Keratinocyte (primary cell): ENCODE results near the gene RRP7A. TPM values are rescaled to one million over a fixed set of nuclear protein-coding genes. Genes with fewer than 3 reads are reported as not detected.

Experiments
- DNase-seq: peaks from one replicate; pipeline ENCODE4 v3.0.0-alpha.2; 2011; ENCODE audit warnings: low read depth, missing footprints, low spot score
- FAIRE-seq: peaks from 2 replicates; lab custom pipeline; 2011; peaks lifted over from hg19 to GRCh38; lab: Jason Lieb, UNC
- H2AFZ ChIP-seq: 2 replicates; pipeline ENCODE4 v1.6.0; 2012; ENCODE audit warnings: low read length, control low read depth, inconsistent platforms; ENCODE audit not compliant: control insufficient read depth
- H3K27ac ChIP-seq: 2 replicates; pipeline ENCODE4 v1.5.1; 2011; ENCODE audit warnings: low read length; ENCODE audit not compliant: control insufficient read depth, insufficient read depth
- H3K27me3 ChIP-seq: 3 replicates; pipeline ENCODE4 v1.6.0; 2011; ENCODE audit warnings: low read length; ENCODE audit not compliant: control insufficient read depth, insufficient read depth; ENCODE audit errors: extremely low read depth
- H3K36me3 ChIP-seq, 2 experiments: 2 replicates in 1 of 2; 3 replicates in 1 of 2; pipeline ENCODE4 v1.5.1; 2011; ENCODE audit warnings: low read length in 2 of 2, mild to moderate bottlenecking in 1 of 2; ENCODE audit not compliant: control insufficient read depth in 2 of 2, insufficient read depth in 2 of 2; ENCODE audit errors: extremely low read depth in 1 of 2
- H3K4me1 ChIP-seq: 3 replicates; pipeline ENCODE4 v1.5.1; 2011; ENCODE audit warnings: low read length; ENCODE audit not compliant: control insufficient read depth, insufficient read depth; ENCODE audit errors: extremely low read depth
- H3K4me2 ChIP-seq: 3 replicates; pipeline ENCODE4 v1.6.0; 2011; ENCODE audit warnings: low read depth, low read length; ENCODE audit not compliant: control insufficient read depth, insufficient read depth; ENCODE audit errors: extremely low read depth
- H3K4me3 ChIP-seq, 3 experiments: fragments of 200-600 bp in 1 of 3; sonication (generic) in 1 of 3; 2 replicates in 2 of 3; 3 replicates in 1 of 3; pipeline ENCODE4 v1.5.1; 2011 to 2016; ENCODE audit warnings: low read length in 3 of 3, mild to moderate bottlenecking in 3 of 3, control low read depth in 2 of 3, inconsistent platforms in 1 of 3, low read depth in 1 of 3, mixed read lengths in 1 of 3, mixed run types in 1 of 3, moderate library complexity in 1 of 3; ENCODE audit not compliant: control insufficient read depth in 2 of 3, insufficient read depth in 2 of 3; ENCODE audit errors: extremely low read depth in 1 of 3
- H3K79me2 ChIP-seq: 2 replicates; pipeline ENCODE4 v1.6.0; 2012; ENCODE audit warnings: low read length; ENCODE audit not compliant: control insufficient read depth, insufficient read depth
- H3K9ac ChIP-seq: 3 replicates; pipeline ENCODE4 v1.6.0; 2011; ENCODE audit warnings: low read length; ENCODE audit not compliant: control insufficient read depth, insufficient read depth; ENCODE audit errors: extremely low read depth
- H3K9me1 ChIP-seq: 3 replicates; pipeline ENCODE4 v1.6.0; 2011; ENCODE audit warnings: low read length; ENCODE audit not compliant: control insufficient read depth, insufficient read depth; ENCODE audit errors: extremely low read depth
- H3K9me3 ChIP-seq: 2 replicates; pipeline ENCODE4 v1.5.1; 2012; ENCODE audit warnings: low read depth, low read length; ENCODE audit not compliant: control insufficient read depth
- H4K20me1 ChIP-seq: 3 replicates; pipeline ENCODE4 v1.6.0; 2011; ENCODE audit warnings: low read length; ENCODE audit not compliant: control insufficient read depth, insufficient read depth; ENCODE audit errors: extremely low read depth
- CTCF ChIP-seq, 3 experiments: IDR thresholded peaks in 1 of 3; conservative IDR thresholded peaks in 1 of 3; optimal IDR thresholded peaks in 1 of 3; 2 replicates in 2 of 3; 3 replicates in 1 of 3; pipeline versions ENCODE3 to v1.5.1; 2011; ENCODE audit warnings: low read length in 3 of 3, mild to moderate bottlenecking in 3 of 3, moderate library complexity in 2 of 3, control low read depth in 1 of 3, inconsistent platforms in 1 of 3; ENCODE audit not compliant: insufficient read depth in 2 of 3; ENCODE audit errors: extremely low read depth in 1 of 3
- EZH2 ChIP-seq: IDR thresholded peaks from one replicate; pipeline ENCODE4 v1.6.1; 2012; ENCODE audit warnings: inconsistent platforms, mild to moderate bottlenecking, low read length, moderate library complexity
- dilution Hi-C: fragments of 300-500 bp; cut with MboI; formaldehyde crosslinking; loops from one replicate; pipeline ENCODE4 v1.7.0; 2020; ENCODE audit warnings: low sequenced_read_pairs; ENCODE audit not compliant: extremely low pct_ligation_motif_present
- polyA plus RNA-seq, 5 experiments: library from polyadenylated mRNA; depleted of rRNA in 3 of 5; stranded (reverse) in 3 of 5; stranded (forward) in 1 of 5; unstranded in 1 of 5; fragments of >200 nt; gene quantifications; 1 replicate in 1 of 5; 2 replicates in 3 of 5; 3 replicates in 1 of 5; pipeline versions ENCODE4 v1.2.1 to v1.2.3, GENCODE V29; 2011 to 2012; ENCODE audit warnings: missing spikeins in 2 of 5, low read depth in 1 of 5, low replicate concordance in 1 of 5

The RRP7A gene
- polyA plus RNA-seq, 1 donor (not counting 4 experiments of a cell fraction or from before 2014, with no cell fraction given): 30.2 TPM

DNA sequence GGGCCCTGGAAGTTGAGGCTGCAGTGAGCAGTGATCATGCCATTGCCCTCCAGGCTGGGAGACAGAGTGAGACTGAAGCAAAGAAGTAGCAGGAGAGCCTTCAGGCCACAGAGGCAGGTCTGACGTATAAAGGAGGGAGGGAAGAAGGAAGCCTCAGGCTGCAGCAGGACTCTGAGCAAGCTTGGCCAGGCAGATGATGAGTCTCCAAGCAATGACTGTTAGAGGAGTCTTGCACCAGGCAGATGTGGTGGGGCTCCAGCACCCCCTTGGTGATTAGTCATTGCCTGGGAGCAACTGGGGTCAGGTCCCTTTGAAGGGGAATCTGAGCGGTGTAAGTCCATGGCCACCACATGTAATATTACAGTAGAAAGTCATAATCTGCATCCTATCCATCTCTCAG is 50.8 kb downstream of the RRP7A start:
- dilution Hi-C loops: no loop called here

GRCh38 chr22:42462016-42462415 is 57.6 kb downstream of the RRP7A start:
- no peak overlapping the region for H3K27ac ChIP-seq
- H4K20me1 ChIP-seq: no peaks in the 10 kb centered on the region
- no peak for DNase-seq
- peaks cover 27% of the 10 kb centered on the region for H3K27me3 ChIP-seq
- FAIRE-seq: no peak
- H3K4me1 ChIP-seq: no peaks in the 10 kb centered on the region
- no peak for TF ChIP-seq CTCF (optimal IDR thresholded peaks at IDR 0.05 in 1 of 3, IDR thresholded peaks at IDR 0.05 in 1 of 3, conservative IDR thresholded peaks at IDR 0.05 in 1 of 3; ENCODE audit: extremely low read depth in 1 of 3, insufficient read depth in 2 of 3, low read length in 3 of 3)
- TF ChIP-seq EZH2: no peak
- no peaks in the 10 kb centered on the region for H3K9me3 ChIP-seq
- H3K4me3 ChIP-seq: no peak overlapping the region
- H3K9ac ChIP-seq: no peak overlapping the region
- no peaks in the 10 kb centered on the region for H3K79me2 ChIP-seq
- H2AFZ ChIP-seq: no peak overlapping the region
- dilution Hi-C loops: no loop called here
- no peaks in the 10 kb centered on the region for H3K9me1 ChIP-seq
- no peaks in the 10 kb centered on the region for H3K36me3 ChIP-seq
- no peak overlapping the region for H3K4me2 ChIP-seq

More for the DNA sequence above, 50.8 kb downstream of the RRP7A start:
- no peak overlapping the region for H2AFZ ChIP-seq
- no peaks in the 10 kb centered on the region for H4K20me1 ChIP-seq
- no peaks in the 10 kb centered on the region for H3K36me3 ChIP-seq
- no peak overlapping the region for H3K4me3 ChIP-seq
- FAIRE-seq (no peak), DNase-seq (no peak)
- TF ChIP-seq EZH2 (no peak), CTCF (optimal IDR thresholded peaks at IDR 0.05 in 1 of 3, IDR thresholded peaks at IDR 0.05 in 1 of 3, conservative IDR thresholded peaks at IDR 0.05 in 1 of 3; ENCODE audit: extremely low read depth in 1 of 3, insufficient read depth in 2 of 3, low read length in 3 of 3) (no peak)
- H3K4me1 ChIP-seq: no peaks in the 10 kb centered on the region
- no peaks in the 10 kb centered on the region for H3K79me2 ChIP-seq
- no peaks in the 10 kb centered on the region for H3K9me1 ChIP-seq
- H3K27ac ChIP-seq: no peak overlapping the region
- no peaks in the 10 kb centered on the region for H3K27me3 ChIP-seq
- no peak overlapping the region for H3K4me2 ChIP-seq
- no peaks in the 10 kb centered on the region for H3K9me3 ChIP-seq
- H3K9ac ChIP-seq: no peak overlapping the region
